ENCODE data around the gene IRF3. TPM values are rescaled to one million over a fixed set of nuclear protein-coding genes. Genes with fewer than 3 reads are reported as not detected.
"Not testable (repeated sequence)": the region's sequence is repeated elsewhere in the genome, so short reads cannot be mapped to it uniquely, and the experiment has no call there.

Gene IRF3
- total RNA-seq, 2 experiments from 2014 or later: 90.8 to 108 TPM

- H3K27me3 Mint-ChIP-seq: no peaks in the 10 kb centered on the region
- ChIA-PET POLR2A (interaction anchor here (1.0 to 1.2 kb wide), 2 partner anchors 23 to 149 kb away, joined by 3 to 4 read pairs; no protein-coding TSS in a partner anchor), CTCF (interaction anchor here (0.8 kb wide), 1 partner anchor 13 kb away, joined by 3 read pairs; no protein-coding TSS in a partner anchor)
- no peaks in the 10 kb centered on the region for H3K9me3 Mint-ChIP-seq
- TF ChIP-seq, protein P1, sequence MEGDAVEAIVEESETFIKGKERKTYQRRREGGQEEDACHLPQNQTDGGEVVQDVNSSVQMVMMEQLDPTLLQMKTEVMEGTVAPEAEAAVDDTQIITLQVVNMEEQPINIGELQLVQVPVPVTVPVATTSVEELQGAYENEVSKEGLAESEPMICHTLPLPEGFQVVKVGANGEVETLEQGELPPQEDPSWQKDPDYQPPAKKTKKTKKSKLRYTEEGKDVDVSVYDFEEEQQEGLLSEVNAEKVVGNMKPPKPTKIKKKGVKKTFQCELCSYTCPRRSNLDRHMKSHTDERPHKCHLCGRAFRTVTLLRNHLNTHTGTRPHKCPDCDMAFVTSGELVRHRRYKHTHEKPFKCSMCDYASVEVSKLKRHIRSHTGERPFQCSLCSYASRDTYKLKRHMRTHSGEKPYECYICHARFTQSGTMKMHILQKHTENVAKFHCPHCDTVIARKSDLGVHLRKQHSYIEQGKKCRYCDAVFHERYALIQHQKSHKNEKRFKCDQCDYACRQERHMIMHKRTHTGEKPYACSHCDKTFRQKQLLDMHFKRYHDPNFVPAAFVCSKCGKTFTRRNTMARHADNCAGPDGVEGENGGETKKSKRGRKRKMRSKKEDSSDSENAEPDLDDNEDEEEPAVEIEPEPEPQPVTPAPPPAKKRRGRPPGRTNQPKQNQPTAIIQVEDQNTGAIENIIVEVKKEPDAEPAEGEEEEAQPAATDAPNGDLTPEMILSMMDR (IDR thresholded peaks at IDR 0.05): no peak
- DNase-seq (no peak), ATAC-seq (no peak)
- peaks cover 2% of the 10 kb centered on the region for H3K36me3 Mint-ChIP-seq (ENCODE audit: low read depth)
- H3K27ac Mint-ChIP-seq: no peak overlapping the region
- intact Hi-C loops (cut with micrococcal nuclease): no loop called here
- H3K4me1 Mint-ChIP-seq (ENCODE audit: low read depth): peaks cover 23% of the 10 kb centered on the region
- peak overlapping the region; percentile 18 for H3K4me3 Mint-ChIP-seq
Observed at GRCh38 chr19:49637821-49638738, 27.6 kb downstream of the IRF3 start.

- Mint-ChIP-seq H3K9me3 (no peaks in the 10 kb centered on the region), H3K27ac (no peak overlapping the region), H3K27me3 (no peaks in the 10 kb centered on the region), H3K4me1 (ENCODE audit: low read depth) (peaks cover 17% of the 10 kb centered on the region), H3K4me3 (no peak overlapping the region), H3K36me3 (ENCODE audit: low read depth) (peaks cover 2% of the 10 kb centered on the region)
- no peak for ATAC-seq
- TF ChIP-seq, protein P1 (IDR thresholded peaks at IDR 0.05): no peak
- no peak for DNase-seq
- POLR2A ChIA-PET: interaction anchor here (1.3 kb wide), 1 partner anchor 21 kb away, joined by 4 read pairs; no protein-coding TSS in a partner anchor
- CTCF ChIA-PET: no interaction called here
- intact Hi-C loops (cut with micrococcal nuclease): no loop called here
Observed at GRCh38 chr19:49636233-49636932, 29.3 kb downstream of the IRF3 start.

GRCh38 chr19:49635530-49636232 lies 30.0 kb downstream of the IRF3 start:
- Mint-ChIP-seq H3K4me3 (no peak overlapping the region), H3K9me3 (no peaks in the 10 kb centered on the region), H3K4me1 (ENCODE audit: low read depth) (peaks cover 17% of the 10 kb centered on the region), H3K36me3 (ENCODE audit: low read depth) (peaks cover 1% of the 10 kb centered on the region), H3K27me3 (no peaks in the 10 kb centered on the region), H3K27ac (no peak overlapping the region)
- ChIA-PET CTCF (no interaction called here), POLR2A (interaction anchor here (1.3 kb wide), 1 partner anchor 20 kb away, joined by 4 read pairs; no protein-coding TSS in a partner anchor)
- ATAC-seq (no peak), DNase-seq (no peak)
- intact Hi-C loops (cut with micrococcal nuclease): no loop called here
- TF ChIP-seq, protein P1 (IDR thresholded peaks at IDR 0.05): no peak

- POLR2A ChIA-PET: interaction anchor here (1.1 kb wide), 1 partner anchor 9 kb away, joined by 3 read pairs; no protein-coding TSS in a partner anchor
- H3K36me3 Mint-ChIP-seq (ENCODE audit: low read depth); intact Hi-C loops (cut with micrococcal nuclease); CTCF ChIA-PET; H3K9me3 Mint-ChIP-seq; ATAC-seq; H3K4me3 Mint-ChIP-seq; H3K27ac Mint-ChIP-seq; DNase-seq; H3K27me3 Mint-ChIP-seq; H3K4me1 Mint-ChIP-seq (ENCODE audit: low read depth): not testable (repeated sequence)
Observed at GRCh38 chr19:49633273-49633672, 32.4 kb downstream of the IRF3 start.

- intact Hi-C loops (cut with micrococcal nuclease): no loop called here
- no peak for ATAC-seq
- Mint-ChIP-seq H3K27ac (no peak overlapping the region), H3K27me3 (no peaks in the 10 kb centered on the region), H3K36me3 (ENCODE audit: low read depth) (peaks cover 6% of the 10 kb centered on the region), H3K4me1 (ENCODE audit: low read depth) (no peaks in the 10 kb centered on the region), H3K9me3 (no peaks in the 10 kb centered on the region), H3K4me3 (no peak overlapping the region)
- POLR2A ChIA-PET: interaction anchor here (1.1 kb wide), 1 partner anchor 8 kb away, joined by 3 read pairs; no protein-coding TSS in a partner anchor
- TF ChIP-seq, protein P1 (IDR thresholded peaks at IDR 0.05): no peak
- CTCF ChIA-PET: no interaction called here
- DNase-seq: no peak
Observed at GRCh38 chr19:49632576-49632975, 33.1 kb downstream of the IRF3 start.
